IMR-90 (cell line): Measurements from ENCODE around the gene DLAT. TPM values are rescaled to one million over a fixed set of nuclear protein-coding genes. Genes with fewer than 3 reads are reported as not detected.
"Not testable (repeated sequence)": the region's sequence is repeated elsewhere in the genome, so short reads cannot be mapped to it uniquely, and the experiment has no call there.

Experiments
- ATAC-seq: fragments of 200-7000 bp; cut with Tn5 transposase; 2 replicates; pipeline ENCODE4 v1.9.1; 2020; ENCODE audit warnings: low read depth, mild to moderate bottlenecking, moderate library complexity
- BruUV-seq: library from RNA; stranded (reverse); fragments of 400-500 nt; replicated peaks from 2 replicates; lab custom pipeline; 2021; lab: Mats Ljungman, UMichigan
- CTCF ChIA-PET: fragments of 300-600 bp; formaldehyde crosslinking; extraction: SDS; loops from one replicate; lab custom pipeline; 2021; ENCODE audit warnings: antibody characterized with exemption; lab: Yijun Ruan, JAX
- POLR2A ChIA-PET: fragments of 300-600 bp; sonication (Branson Sonifier 250); formaldehyde crosslinking; loops from one replicate; lab custom pipeline; 2022; ENCODE audit warnings: antibody characterized with exemption; ENCODE audit not compliant: unreplicated experiment; lab: Charles Lee
- DNase-seq: peaks from one replicate; pipeline ENCODE4 v3.0.0; 2013
- H2AFZ ChIP-seq: replicated peaks from 2 replicates; pipeline ENCODE3; 2013; ENCODE audit warnings: low read length, mild to moderate bottlenecking; ENCODE audit not compliant: poor library complexity
- H2AK5ac ChIP-seq: 2 replicates; pipeline ENCODE4 v1.6.1; 2013; ENCODE audit warnings: low read depth, low read length, inconsistent platforms
- H2AK9ac ChIP-seq: replicated peaks from 2 replicates; pipeline ENCODE3; 2013; ENCODE audit warnings: mild to moderate bottlenecking, low read depth, low read length, moderate library complexity; ENCODE audit not compliant: poor library complexity
- H2BK120ac ChIP-seq: 2 replicates; pipeline ENCODE4 v1.6.1; 2013; ENCODE audit warnings: low read depth, low read length, inconsistent platforms
- H2BK15ac ChIP-seq: 3 replicates; pipeline ENCODE4 v1.6.1; 2013; ENCODE audit warnings: low read depth, low read length, inconsistent platforms
- H2BK20ac ChIP-seq: 2 replicates; pipeline ENCODE4 v1.6.1; 2013; ENCODE audit warnings: low read depth, mild to moderate bottlenecking, inconsistent platforms, low read length, moderate library complexity
- H2BK5ac ChIP-seq: 2 replicates; pipeline ENCODE4 v1.6.1; 2013; ENCODE audit warnings: mild to moderate bottlenecking, low read depth, low read length, inconsistent platforms; ENCODE audit not compliant: poor library complexity, severe bottlenecking
- H3K14ac ChIP-seq: replicated peaks from 2 replicates; pipeline ENCODE4 v1.6.1; 2013; ENCODE audit warnings: low read depth, low read length, inconsistent platforms
- H3K18ac ChIP-seq: 2 replicates; pipeline ENCODE4 v1.6.1; 2013; ENCODE audit warnings: low read depth, low read length, control low read depth
- H3K23ac ChIP-seq: 2 replicates; pipeline ENCODE4 v1.6.1; 2013; ENCODE audit warnings: low read depth, low read length, inconsistent platforms
- H3K27ac ChIP-seq: 2 replicates; pipeline ENCODE4 v1.5.1; 2013; ENCODE audit warnings: mild to moderate bottlenecking, control low read depth, low read length; ENCODE audit not compliant: insufficient read depth
- H3K27me3 ChIP-seq: 2 replicates; pipeline ENCODE4 v1.6.1; 2013; ENCODE audit warnings: low read length; ENCODE audit not compliant: control insufficient read depth, insufficient read depth
- H3K36me3 ChIP-seq: 2 replicates; pipeline ENCODE4 v1.6.1; 2013; ENCODE audit warnings: low read length, mixed read lengths; ENCODE audit not compliant: control insufficient read depth, insufficient read depth
- H3K4ac ChIP-seq: 2 replicates; pipeline ENCODE4 v1.6.1; 2013; ENCODE audit warnings: low read depth, low read length, inconsistent platforms
- H3K4me1 ChIP-seq: 2 replicates; pipeline ENCODE4 v1.6.1; 2013; ENCODE audit warnings: low read length, mixed read lengths; ENCODE audit not compliant: control insufficient read depth, insufficient read depth
- H3K4me2 ChIP-seq: 2 replicates; pipeline ENCODE4 v1.6.1; 2013; ENCODE audit warnings: low read depth, mild to moderate bottlenecking, control low read depth, low read length, moderate library complexity
- H3K4me3 ChIP-seq: 2 replicates; pipeline ENCODE4 v1.5.1; 2013; ENCODE audit warnings: low read depth, mild to moderate bottlenecking, control low read depth, low read length, moderate library complexity; ENCODE audit not compliant: insufficient read depth
- H3K56ac ChIP-seq: 2 replicates; pipeline ENCODE4 v1.6.1; 2013; ENCODE audit warnings: low read length, inconsistent platforms; ENCODE audit not compliant: insufficient read depth; ENCODE audit errors: extremely low read depth
- H3K79me1 ChIP-seq, 2 experiments: 2 replicates each; pipeline ENCODE4 v1.6.1; 2013; ENCODE audit warnings: low read length in 2 of 2, inconsistent platforms in 1 of 2, low read depth in 1 of 2
- H3K9ac ChIP-seq: 2 replicates; pipeline ENCODE4 v1.6.1; 2013; ENCODE audit warnings: low read depth, low read length, control low read depth
- H3K9me1 ChIP-seq: 2 replicates; pipeline ENCODE4 v1.6.1; 2013; ENCODE audit warnings: low read length, inconsistent platforms; ENCODE audit not compliant: insufficient read depth
- H3K9me3 ChIP-seq: 2 replicates; pipeline ENCODE4 v1.6.1; 2013; ENCODE audit warnings: low read length; ENCODE audit not compliant: control insufficient read depth, insufficient read depth
- H4K20me1 ChIP-seq: 2 replicates; pipeline ENCODE4 v1.6.1; 2013; ENCODE audit warnings: low read length, inconsistent platforms; ENCODE audit not compliant: insufficient read depth
- H4K5ac ChIP-seq: 2 replicates; pipeline ENCODE4 v1.6.1; 2013; ENCODE audit warnings: mild to moderate bottlenecking, low read depth, low read length, control low read depth
- H4K8ac ChIP-seq, 2 experiments: 2 replicates each; pipeline ENCODE4 v1.6.1; 2013; ENCODE audit warnings: low read depth in 2 of 2, low read length in 2 of 2, control low read depth in 1 of 2, inconsistent platforms in 1 of 2
- H4K91ac ChIP-seq: 2 replicates; pipeline ENCODE4 v1.6.1; 2013; ENCODE audit warnings: low read depth, low read length, inconsistent platforms; ENCODE audit not compliant: insufficient read depth
- WGBS, 2 experiments: methylation state at CpG; one replicate each; pipeline versions ENCODE4 v1.1.5 to v1.1.7; 2013; ENCODE audit warnings: missing lambda C conversion rate in 2 of 2; ENCODE audit not compliant: insufficient read length in 1 of 2; ENCODE audit errors: extremely low coverage in 2 of 2; 5-methylcytosine and 5-hydroxymethylcytosine counted together
- dilution Hi-C: fragments of 300-500 bp; cut with HindIII; formaldehyde crosslinking; loops from one replicate; pipeline ENCODE4 v1.14.3; 2018; ENCODE audit warnings: low sequenced_read_pairs; ENCODE audit not compliant: unreplicated experiment
- in situ Hi-C: fragments of 300-500 bp; cut with MboI; formaldehyde crosslinking; loops from 3 replicates; pipeline ENCODE4 v1.14.3; 2019; ENCODE audit warnings: low sequenced_read_pairs, inconsistent platforms, mixed read lengths
- intact Hi-C: fragments of 100-400 bp; cut with micrococcal nuclease; formaldehyde crosslinking; loops from 2 replicates; pipeline ENCODE4 v1.10.0; 2022
- polyA plus RNA-seq, 3 experiments: library from polyadenylated mRNA; depleted of rRNA; stranded (reverse); fragments of >200 nt; gene quantifications; 2 replicates each; pipeline ENCODE4 v1.2.3, GENCODE V29; 2012; ENCODE audit warnings: low replicate concordance in 1 of 3
- total RNA-seq: library from RNA; depleted of rRNA; stranded (reverse); fragments of >200 nt; gene quantifications from 2 replicates; pipeline ENCODE4 v1.2.3, GENCODE V29; 2012

Gene DLAT
- total and polyA plus RNA-seq, 2 of the 4 experiments (the other 2 are of a cell fraction) = 15.5 to 27.2 TPM

DNA sequence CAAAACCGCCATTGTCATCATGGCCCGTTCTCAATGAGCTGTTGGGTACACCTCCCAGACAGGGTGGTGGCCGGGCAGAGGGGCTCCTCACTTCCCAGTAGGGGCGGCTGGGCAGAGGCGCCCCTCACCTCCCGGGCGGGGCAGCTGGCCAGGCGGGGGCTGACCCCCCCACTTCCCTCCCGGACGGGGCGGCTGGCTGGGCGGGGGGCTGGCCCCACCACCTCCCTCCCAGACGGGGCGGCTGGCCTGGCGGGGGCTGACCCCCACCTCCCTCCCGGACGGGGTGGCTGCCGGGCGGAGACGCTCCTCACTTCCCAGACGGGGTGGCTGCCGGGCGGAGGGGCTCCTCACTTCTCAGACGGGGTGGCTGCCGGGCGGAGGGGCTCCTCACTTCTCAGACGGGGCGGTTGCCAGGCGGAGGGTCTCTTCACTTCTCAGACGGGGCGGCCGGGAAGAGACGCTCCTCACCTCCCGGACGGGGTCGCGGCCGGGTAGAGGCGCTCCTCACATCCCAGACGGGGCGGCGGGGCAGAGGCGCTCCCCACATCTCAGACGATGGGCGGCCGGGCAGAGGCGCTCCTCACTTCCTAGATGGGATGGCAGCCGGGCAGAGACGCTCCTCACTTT, 1.7 kb downstream of the DLAT start:
- H3K36me3 ChIP-seq = peaks cover 19% of the 10 kb centered on the region
- BruUV-seq, H3K9me3 ChIP-seq, DNase-seq, intact Hi-C loops, H3K18ac ChIP-seq, H3K14ac ChIP-seq, H4K5ac ChIP-seq, H3K27me3 ChIP-seq, H3K4me2 ChIP-seq, dilution Hi-C loops, H2AK9ac ChIP-seq, H4K8ac ChIP-seq, H3K4ac ChIP-seq, POLR2A ChIA-PET, in situ Hi-C loops, H3K27ac ChIP-seq, H2BK15ac ChIP-seq, H2AK5ac ChIP-seq, H3K23ac ChIP-seq, H4K20me1 ChIP-seq, H2BK20ac ChIP-seq, ATAC-seq, H3K9me1 ChIP-seq, CTCF ChIA-PET, H3K4me1 ChIP-seq, H3K9ac ChIP-seq, H2BK5ac ChIP-seq, H4K91ac ChIP-seq, H2BK120ac ChIP-seq, H3K4me3 ChIP-seq, H3K56ac ChIP-seq, H2AFZ ChIP-seq: not testable (repeated sequence)
- no CpG with 5 or more reads among the region's 49 CpGs for WGBS, 2 experiments
- H3K79me1 ChIP-seq = peaks cover 14 to 32% of the 10 kb centered on the region in 2 experiments
